Spleen (tissue), 11 donors: ENCODE results near the gene TP73. TPM values are rescaled to one million over a fixed set of nuclear protein-coding genes. Genes with fewer than 3 reads are reported as not detected.

Experiments used
- DNase-seq: peaks from one replicate; pipeline ENCODE4 v3.0.0-alpha.2; 2020
- H3K27ac ChIP-seq, 8 donors: fragments of 200-600 bp; sonication (generic) in 7 of 8; 1 replicate in 4 of 8; 2 replicates in 4 of 8; pipeline versions ENCODE4 v1.5.0 to v1.8.0; 2016 to 2021; ENCODE audit warnings: inconsistent platforms in 4 of 8, mild to moderate bottlenecking in 4 of 8, moderate library complexity in 1 of 8
- H3K27me3 ChIP-seq, 7 donors: fragments of 200-600 bp; sonication (generic) in 6 of 7; replicated peaks in 1 of 7; 1 replicate in 4 of 7; 2 replicates in 3 of 7; pipeline versions ENCODE4 v1.5.0 to v1.8.0; 2016 to 2021; ENCODE audit warnings: inconsistent platforms in 3 of 7, mild to moderate bottlenecking in 1 of 7
- H3K36me3 ChIP-seq, 6 donors: fragments of 200-600 bp; sonication (generic) in 5 of 6; 1 replicate in 4 of 6; 2 replicates in 2 of 6; pipeline versions ENCODE4 v1.5.0 to v1.8.0; 2016 to 2021; ENCODE audit warnings: inconsistent platforms in 2 of 6
- H3K4me1 ChIP-seq, 6 donors: fragments of 200-600 bp; sonication (generic) in 5 of 6; 1 replicate in 3 of 6; 2 replicates in 3 of 6; pipeline versions ENCODE4 v1.5.0 to v1.8.0; 2016 to 2021; ENCODE audit warnings: inconsistent platforms in 3 of 6
- H3K4me3 ChIP-seq, 8 donors: fragments of 200-600 bp; sonication (generic) in 7 of 8; 1 replicate in 4 of 8; 2 replicates in 4 of 8; pipeline versions ENCODE4 v1.5.0 to v1.8.0; 2016 to 2021; ENCODE audit warnings: inconsistent platforms in 4 of 8, mild to moderate bottlenecking in 4 of 8, moderate library complexity in 2 of 8
- H3K9me3 ChIP-seq, 8 donors: fragments of 200-600 bp; sonication (generic) in 7 of 8; 1 replicate in 4 of 8; 2 replicates in 4 of 8; pipeline versions ENCODE4 v1.5.0 to v1.8.0; 2016 to 2021; ENCODE audit warnings: inconsistent platforms in 4 of 8
- POLR2A ChIP-seq, 3 donors: fragments of 450-650 bp; IDR thresholded peaks; one replicate each; pipeline ENCODE4 v1.5.1; 2017; ENCODE audit warnings: antibody characterized with exemption in 3 of 3, mild to moderate bottlenecking in 1 of 3
- POLR2AphosphoS5 ChIP-seq, 3 donors: sonication (generic); formaldehyde crosslinking; IDR thresholded peaks; one replicate each; pipeline ENCODE4 v1.5.1; 2017; ENCODE audit warnings: antibody characterized with exemption in 3 of 3
- WGBS, 5 donors: extraction: QIAGEN DNeasy Blood & Tissue Kit in 3 of 5; methylation state at CpG; one replicate each; pipeline versions ENCODE4 v1.1.5 to v1.1.7; 2013 to 2018; 5-methylcytosine and 5-hydroxymethylcytosine counted together
- intact Hi-C: fragments of 100-400 bp; cut with DNase I; formaldehyde crosslinking; loops from one replicate; pipeline ENCODE4 v1.15.0; 2023; ENCODE audit warnings: low total_unique reads
- polyA plus RNA-seq, 3 donors: library from polyadenylated mRNA; stranded (reverse); fragments of 200-250 nt; gene quantifications; one replicate each; pipeline ENCODE4 v1.2.1, GENCODE V29; 2013
- total RNA-seq, 7 donors: library from RNA; depleted of rRNA in 3 of 7; stranded (reverse); fragments of >200 nt in 3 of 7; fragmentation: NEBNext Ultra II Directional in 4 of 7; extraction: Animal tissue kit (Norgen Biotek cat#: 25700) in 4 of 7; gene quantifications; one replicate each; pipeline versions ENCODE4 v1.1.0 to v1.2.1, GENCODE V29; 2016 to 2021
- TF ChIP-seq, protein P1 (sequence below), 11 experiments: fragments of 200-600 bp in 7 of 11; fragments of 450-650 bp in 4 of 11; sonication (generic) in 4 of 11; IDR thresholded peaks in 8 of 11; conservative IDR thresholded peaks in 3 of 11; 1 replicate in 7 of 11; 2 replicates in 4 of 11; pipeline versions ENCODE4 v1.4.0 to v1.8.0; 2016 to 2021; ENCODE audit warnings: antibody characterized with exemption in 11 of 11, inconsistent platforms in 4 of 11, mild to moderate bottlenecking in 1 of 11
- donor health status: healthy with polysubstance abuse.
- donor health status: DM: no; HTN: no; CAD: no; lungs with moderate emphysema.
- donor health status: DM: no; HTN: no; CAD: no.
- donor health status: Bipolar disorder and iron deficiency.
- donor health status: healthy.
- donor health status: DM: no; HTN: no; CAD: no.
- donor health status: DM: yes; HTN: yes; CAD: no.

The TP73 gene
- total and polyA plus RNA-seq, 10 donors: 0.11 to 4.3 (median 0.96) TPM

DNA sequence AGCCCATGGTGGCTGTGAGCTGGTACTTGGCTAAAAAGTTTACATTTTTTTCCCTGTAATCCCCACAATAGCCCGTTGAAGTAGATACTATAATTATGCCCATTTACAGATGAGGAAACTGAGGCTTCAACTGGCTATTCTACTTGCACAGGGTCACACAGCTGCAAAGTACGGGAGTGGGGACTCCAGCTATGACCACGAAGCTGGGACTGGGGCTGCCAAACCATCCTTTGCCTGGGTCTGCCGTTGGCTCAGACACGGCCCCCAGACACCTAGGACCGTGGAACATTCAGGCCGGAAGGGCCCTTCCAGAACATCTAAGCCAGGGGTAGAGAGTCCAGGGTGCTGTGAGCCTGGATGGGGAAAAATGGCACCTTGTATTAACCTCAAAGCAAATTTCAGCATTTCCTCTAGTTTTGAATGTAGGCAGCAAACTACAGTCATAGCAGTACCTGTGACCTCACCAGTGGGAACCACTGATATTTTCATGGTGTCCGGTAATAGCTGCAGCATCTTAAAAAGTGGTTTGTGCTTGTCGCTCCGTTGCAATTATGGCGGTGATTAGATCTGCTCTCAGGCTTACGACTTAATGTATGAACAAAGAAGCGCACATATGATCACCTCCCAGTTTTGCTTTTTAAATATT is 4.3 kb downstream of the TP73 start:
- Histone ChIP-seq H3K36me3 (no peaks in the 10 kb centered on the region), H3K4me3 (no peak overlapping the region), H3K4me1 (peaks cover 6 to 19% (median 17%) of the 10 kb centered on the region in 6 donors), H3K27ac (no peak overlapping the region), H3K9me3 (no peaks in the 10 kb centered on the region), H3K27me3 (peaks cover 3 to 77% (median 36%) of the 10 kb centered on the region in 7 donors)
- intact Hi-C loops: no loop called here
- WGBS, 5 donors: 64 to 81% (median 72%) methylated on average over 13 of the region's 13 CpGs
- peak; percentile 36 for DNase-seq
- TF ChIP-seq POLR2A (IDR thresholded peaks at IDR 0.05) (no peak), POLR2AphosphoS5 (IDR thresholded peaks at IDR 0.05) (no peak)
- TF ChIP-seq, protein P1, sequence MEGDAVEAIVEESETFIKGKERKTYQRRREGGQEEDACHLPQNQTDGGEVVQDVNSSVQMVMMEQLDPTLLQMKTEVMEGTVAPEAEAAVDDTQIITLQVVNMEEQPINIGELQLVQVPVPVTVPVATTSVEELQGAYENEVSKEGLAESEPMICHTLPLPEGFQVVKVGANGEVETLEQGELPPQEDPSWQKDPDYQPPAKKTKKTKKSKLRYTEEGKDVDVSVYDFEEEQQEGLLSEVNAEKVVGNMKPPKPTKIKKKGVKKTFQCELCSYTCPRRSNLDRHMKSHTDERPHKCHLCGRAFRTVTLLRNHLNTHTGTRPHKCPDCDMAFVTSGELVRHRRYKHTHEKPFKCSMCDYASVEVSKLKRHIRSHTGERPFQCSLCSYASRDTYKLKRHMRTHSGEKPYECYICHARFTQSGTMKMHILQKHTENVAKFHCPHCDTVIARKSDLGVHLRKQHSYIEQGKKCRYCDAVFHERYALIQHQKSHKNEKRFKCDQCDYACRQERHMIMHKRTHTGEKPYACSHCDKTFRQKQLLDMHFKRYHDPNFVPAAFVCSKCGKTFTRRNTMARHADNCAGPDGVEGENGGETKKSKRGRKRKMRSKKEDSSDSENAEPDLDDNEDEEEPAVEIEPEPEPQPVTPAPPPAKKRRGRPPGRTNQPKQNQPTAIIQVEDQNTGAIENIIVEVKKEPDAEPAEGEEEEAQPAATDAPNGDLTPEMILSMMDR (IDR thresholded peaks at IDR 0.05 in 8 of 11, conservative IDR thresholded peaks at IDR 0.05 in 3 of 11): no peak

DNA sequence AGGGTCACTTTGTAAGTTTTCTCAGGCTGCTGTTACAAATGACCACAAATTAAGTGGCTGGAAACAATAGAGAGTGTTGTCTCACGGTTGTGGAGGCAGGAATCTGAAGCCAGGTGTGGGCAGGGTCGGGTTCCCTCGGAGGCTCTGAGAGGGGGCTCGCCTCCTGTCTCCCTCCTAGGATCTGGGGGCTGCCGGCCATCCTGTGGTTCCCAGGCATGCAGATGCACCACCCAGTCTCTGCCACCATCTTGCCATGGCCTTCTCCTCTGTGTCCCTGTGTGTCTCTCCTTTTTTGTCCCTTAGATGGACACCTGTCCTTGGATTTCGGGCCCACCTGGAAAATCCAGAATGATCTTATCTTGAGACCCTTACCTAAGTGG is 4.8 kb downstream of the TP73 start:
- Histone ChIP-seq H3K4me1 (peaks cover 1 to 14% (median 11%) of the 10 kb centered on the region in 6 donors), H3K9me3 (no peaks in the 10 kb centered on the region), H3K27me3 (peaks cover 0 to 72% (median 31%) of the 10 kb centered on the region in 7 donors), H3K36me3 (no peaks in the 10 kb centered on the region), H3K27ac (no peak overlapping the region), H3K4me3 (no peak overlapping the region)
- WGBS, 5 donors: 64 to 72% (median 71%) methylated on average over 6 of the region's 6 CpGs
- TF ChIP-seq POLR2A (IDR thresholded peaks at IDR 0.05) (no peak), POLR2AphosphoS5 (IDR thresholded peaks at IDR 0.05) (no peak)
- DNase-seq: peak; percentile 50
- intact Hi-C loops: no loop called here

DNA sequence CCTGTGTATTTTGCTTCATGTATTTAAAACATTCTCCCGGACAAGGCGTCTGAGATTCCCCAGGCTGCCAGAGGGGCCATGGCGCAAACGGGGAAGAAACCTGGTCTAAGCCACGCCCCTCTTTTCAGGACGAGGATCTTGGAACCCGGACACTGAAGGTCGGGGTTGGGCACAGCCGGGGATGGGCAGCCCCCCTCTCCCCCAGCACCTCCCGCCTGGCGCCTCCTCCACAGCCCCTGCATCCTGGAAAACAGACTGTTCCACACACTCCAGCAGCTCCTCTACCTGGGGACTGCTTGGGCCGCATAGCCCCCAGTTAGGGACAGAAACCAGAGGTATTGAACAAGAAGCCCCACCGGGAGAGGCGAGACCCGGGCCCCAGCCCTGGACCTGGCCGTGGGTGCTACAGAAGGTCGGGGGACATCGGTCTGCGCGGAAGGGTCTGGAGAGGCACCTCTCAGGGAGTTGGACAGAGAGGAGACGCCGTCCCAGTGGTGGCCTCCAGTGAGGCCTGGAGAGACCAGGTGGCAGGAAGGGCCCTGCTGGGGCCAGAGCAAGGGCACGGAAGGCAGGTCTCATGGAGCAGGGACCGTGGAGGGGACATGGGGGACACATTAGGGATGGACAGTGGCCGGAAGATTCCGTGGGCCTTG is 5.4 kb downstream of the TP73 start:
- WGBS, 5 donors: 80 to 86% (median 83%) methylated on average over 21 to 26 of the region's 26 CpGs
- H3K4me1 ChIP-seq: peaks cover 0 to 8% (median 5%) of the 10 kb centered on the region in 6 donors
- peaks cover 0 to 65% (median 24%) of the 10 kb centered on the region in 7 donors for H3K27me3 ChIP-seq
- H3K4me3 ChIP-seq: no peak overlapping the region
- no peaks in the 10 kb centered on the region for H3K9me3 ChIP-seq
- intact Hi-C loops: no loop called here
- no peak for TF ChIP-seq POLR2AphosphoS5 (IDR thresholded peaks at IDR 0.05)
- no peak for TF ChIP-seq POLR2A (IDR thresholded peaks at IDR 0.05)
- TF ChIP-seq, protein P1 (IDR thresholded peaks at IDR 0.05 in 8 of 11, conservative IDR thresholded peaks at IDR 0.05 in 3 of 11): no peak
- no peaks in the 10 kb centered on the region for H3K36me3 ChIP-seq
- DNase-seq: peak; percentile 64
- no peak overlapping the region for H3K27ac ChIP-seq

DNA sequence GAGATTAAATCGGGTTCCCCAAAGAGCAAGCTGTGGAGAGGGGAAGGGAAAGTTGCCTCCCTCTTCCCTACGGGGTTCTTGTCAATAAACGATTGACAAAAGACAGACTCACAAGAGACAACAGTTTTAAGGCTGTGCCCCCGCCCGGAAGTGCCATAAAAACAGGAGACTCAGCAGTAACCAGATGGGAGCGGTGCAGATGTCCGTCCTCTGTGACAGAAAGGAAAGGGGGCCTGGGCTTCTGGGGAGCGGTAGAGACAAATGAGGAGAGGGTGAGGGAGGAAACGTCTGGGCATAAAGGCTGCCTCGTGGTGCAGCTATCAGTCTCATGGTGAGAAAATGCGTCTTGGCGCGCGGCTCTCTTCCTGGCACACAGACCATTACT is 5.9 kb downstream of the TP73 start:
- intact Hi-C loops: no loop called here
- 39 to 55% (median 51%) methylated on average over 14 of the region's 14 CpGs for WGBS, 5 donors
- Histone ChIP-seq H3K9me3 (no peaks in the 10 kb centered on the region), H3K36me3 (no peaks in the 10 kb centered on the region), H3K4me1 (peaks cover 0 to 3% (median under 1%) of the 10 kb centered on the region in 6 donors), H3K27me3 (peaks cover 0 to 60% (median 19%) of the 10 kb centered on the region in 7 donors), H3K4me3 (no peak overlapping the region), H3K27ac (no peak overlapping the region)
- TF ChIP-seq POLR2A (IDR thresholded peaks at IDR 0.05): no peak
- peak; percentile 41 for DNase-seq

DNA sequence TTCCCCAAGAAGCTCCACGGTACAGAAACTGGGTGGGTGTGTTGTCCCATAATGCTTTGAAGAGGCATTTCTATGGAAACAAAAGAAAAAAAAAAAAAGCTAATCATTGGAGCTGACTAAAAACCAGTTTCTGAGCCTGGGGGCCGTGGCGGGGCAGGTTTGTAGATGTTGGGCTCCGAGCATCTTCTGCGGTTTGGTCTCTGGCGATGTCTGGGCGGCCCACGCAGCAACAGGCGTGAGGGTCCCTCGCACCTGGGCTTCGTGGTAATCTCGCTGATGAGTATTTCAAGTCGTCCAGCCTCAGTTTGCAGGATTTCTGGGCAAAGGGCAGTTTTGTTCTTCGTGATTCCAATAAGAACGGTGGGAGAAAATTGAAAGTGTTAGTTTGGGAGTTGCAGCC is 6.8 kb downstream of the TP73 start:
- 80 to 93% (median 83%) methylated on average over 14 to 15 of the region's 15 CpGs for WGBS, 5 donors
- DNase-seq: no peak

More for the DNA sequence above, 6.8 kb downstream of the TP73 start:
- H3K27ac ChIP-seq: no peak overlapping the region
- peaks cover 0 to 52% (median 10%) of the 10 kb centered on the region in 7 donors for H3K27me3 ChIP-seq
- H3K4me3 ChIP-seq: no peak overlapping the region
- intact Hi-C loops: no loop called here
- TF ChIP-seq, protein P1 (IDR thresholded peaks at IDR 0.05 in 8 of 11, conservative IDR thresholded peaks at IDR 0.05 in 3 of 11): no peak
- no peak for TF ChIP-seq POLR2A (IDR thresholded peaks at IDR 0.05)
- no peak for TF ChIP-seq POLR2AphosphoS5 (IDR thresholded peaks at IDR 0.05)
- H3K4me1 ChIP-seq: peaks cover 0 to 5% (median 2%) of the 10 kb centered on the region in 6 donors
- no peaks in the 10 kb centered on the region for H3K9me3 ChIP-seq
- no peaks in the 10 kb centered on the region for H3K36me3 ChIP-seq
